Mesenchymal stem cell (in vitro differentiated cells and primary cell): ENCODE results near the gene MAP7D1.

Source experiments
- DNase-seq: peaks from one replicate; pipeline ENCODE4 v3.0.0-alpha.2; 2013
- H2AFZ ChIP-seq: one replicate; pipeline ENCODE4 v1.6.1; 2013; ENCODE audit warnings: low read depth, mild to moderate bottlenecking, control low read depth, inconsistent platforms, low read length, moderate library complexity
- H2AK5ac ChIP-seq: 2 replicates; pipeline ENCODE4 v1.6.1; 2013; ENCODE audit warnings: low read length, moderate library complexity, mild to moderate bottlenecking, inconsistent platforms; ENCODE audit not compliant: severe bottlenecking
- H2BK120ac ChIP-seq: one replicate; pipeline ENCODE4 v1.6.1; 2013; ENCODE audit warnings: low read depth, mild to moderate bottlenecking, inconsistent platforms, low read length, moderate library complexity
- H2BK12ac ChIP-seq, 2 experiments: one replicate each; pipeline ENCODE4 v1.6.1; 2013; ENCODE audit warnings: inconsistent platforms in 2 of 2, low read length in 2 of 2, mild to moderate bottlenecking in 2 of 2, moderate library complexity in 2 of 2, control low read depth in 1 of 2
- H2BK15ac ChIP-seq: one replicate; pipeline ENCODE4 v1.6.1; 2013; ENCODE audit warnings: mild to moderate bottlenecking, low read depth, inconsistent platforms; ENCODE audit not compliant: poor library complexity, severe bottlenecking
- H2BK5ac ChIP-seq: 2 replicates; pipeline ENCODE4 v1.6.1; 2013; ENCODE audit warnings: low read depth, mild to moderate bottlenecking, low read length, control low read depth, inconsistent platforms; ENCODE audit not compliant: poor library complexity, severe bottlenecking
- H3K14ac ChIP-seq, 2 experiments: one replicate each; pipeline ENCODE4 v1.6.1; 2013; ENCODE audit warnings: inconsistent platforms in 2 of 2, low read length in 2 of 2, control low read depth in 1 of 2, mild to moderate bottlenecking in 1 of 2, moderate library complexity in 1 of 2
- H3K18ac ChIP-seq, 2 experiments: one replicate each; pipeline ENCODE4 v1.6.1; 2013; ENCODE audit warnings: inconsistent platforms in 2 of 2, low read length in 2 of 2, control low read depth in 1 of 2, low read depth in 1 of 2, mild to moderate bottlenecking in 1 of 2
- H3K23ac ChIP-seq, 2 experiments: one replicate each; pipeline ENCODE4 v1.6.1; 2013; ENCODE audit warnings: inconsistent platforms in 2 of 2, low read length in 2 of 2, mild to moderate bottlenecking in 2 of 2, moderate library complexity in 2 of 2, control low read depth in 1 of 2
- H3K27ac ChIP-seq: 2 replicates; pipeline ENCODE4 v1.5.1; 2013; ENCODE audit warnings: mild to moderate bottlenecking, moderate library complexity, low read length, control low read depth, inconsistent platforms; ENCODE audit not compliant: poor library complexity, severe bottlenecking
- H3K27me3 ChIP-seq, 2 experiments: 2 replicates each; pipeline versions ENCODE4 v1.6.1 to v1.7.0; 2013; ENCODE audit warnings: low read length in 2 of 2, mild to moderate bottlenecking in 2 of 2, moderate library complexity in 2 of 2, control low read depth in 1 of 2, inconsistent platforms in 1 of 2; ENCODE audit not compliant: control insufficient read depth in 1 of 2, insufficient read depth in 1 of 2
- H3K36me3 ChIP-seq, 2 experiments: 2 replicates each; pipeline versions ENCODE4 v1.6.1 to v1.7.0; 2013; ENCODE audit warnings: low read length in 2 of 2, control low read depth in 1 of 2, inconsistent platforms in 1 of 2, low read depth in 1 of 2, mild to moderate bottlenecking in 1 of 2; ENCODE audit not compliant: insufficient read depth in 2 of 2, control insufficient read depth in 1 of 2
- H3K4ac ChIP-seq, 2 experiments: one replicate each; pipeline ENCODE4 v1.6.1; 2013; ENCODE audit warnings: inconsistent platforms in 2 of 2, low read length in 2 of 2, mild to moderate bottlenecking in 2 of 2, moderate library complexity in 2 of 2, control low read depth in 1 of 2, low read depth in 1 of 2
- H3K4me1 ChIP-seq: 2 replicates; pipeline ENCODE4 v1.6.1; 2013; ENCODE audit warnings: low read depth, low read length, control low read depth; ENCODE audit not compliant: control insufficient read depth, insufficient read depth
- H3K4me2 ChIP-seq: 2 replicates; pipeline ENCODE4 v1.6.1; 2013; ENCODE audit warnings: low read length, mild to moderate bottlenecking, inconsistent platforms; ENCODE audit not compliant: poor library complexity, severe bottlenecking
- H3K4me3 ChIP-seq, 2 experiments: 2 replicates each; pipeline versions ENCODE4 v1.5.1 to v1.7.0; 2013; ENCODE audit warnings: low read length in 2 of 2, mild to moderate bottlenecking in 2 of 2, control low read depth in 1 of 2, low read depth in 1 of 2; ENCODE audit not compliant: insufficient read depth in 1 of 2
- H3K79me1 ChIP-seq: replicated peaks from 2 replicates; pipeline ENCODE4 v1.6.1; 2013; ENCODE audit warnings: mild to moderate bottlenecking, control low read depth, low read length, inconsistent platforms; ENCODE audit not compliant: poor library complexity, severe bottlenecking
- H3K9ac ChIP-seq: 2 replicates; pipeline ENCODE4 v1.7.0; 2013; ENCODE audit warnings: mild to moderate bottlenecking, low read length, moderate library complexity
- H3K9me3 ChIP-seq: 2 replicates; pipeline ENCODE4 v1.7.0; 2013; ENCODE audit warnings: mild to moderate bottlenecking, low read length; ENCODE audit not compliant: control insufficient read depth
- H4K8ac ChIP-seq: one replicate; pipeline ENCODE4 v1.6.1; 2013; ENCODE audit warnings: inconsistent platforms, mild to moderate bottlenecking, low read length, moderate library complexity
- H4K91ac ChIP-seq: one replicate; pipeline ENCODE4 v1.6.1; 2013; ENCODE audit warnings: mild to moderate bottlenecking, low read length, inconsistent platforms
- WGBS: methylation state at CpG from one replicate; pipeline ENCODE4 v1.1.7; 2013; ENCODE audit warnings: mixed read lengths; 5-methylcytosine and 5-hydroxymethylcytosine counted together

Gene MAP7D1

GRCh38 chr1:36208978-36209703 lies 53.2 kb downstream of the MAP7D1 start:
- 74% methylated on average over 4 of the region's 6 CpGs for WGBS

GRCh38 chr1:36211307-36211706 lies 55.3 kb downstream of the MAP7D1 start:
- Histone ChIP-seq H3K27me3 (no peaks in the 10 kb centered on the region), H3K27ac (no peak overlapping the region), H3K79me1 (no peaks in the 10 kb centered on the region), H3K4me2 (no peak overlapping the region), H3K36me3 (no peaks in the 10 kb centered on the region), H4K91ac (no peak overlapping the region), H3K14ac (no peak overlapping the region), H3K9me3 (no peaks in the 10 kb centered on the region), H3K4me3 (no peak overlapping the region), H2BK15ac (no peak overlapping the region), H3K4ac (no peak overlapping the region), H2AFZ (no peak overlapping the region), H2BK12ac (no peak overlapping the region), H4K8ac (no peak overlapping the region), H3K9ac (no peak overlapping the region), H2AK5ac (no peak overlapping the region), H2BK5ac (no peak overlapping the region), H3K4me1 (no peaks in the 10 kb centered on the region), H3K23ac (no peak overlapping the region), H3K18ac (no peak overlapping the region), H2BK120ac (no peak overlapping the region)
- 97% methylated on average over 3 of the region's 3 CpGs for WGBS
- no peak for DNase-seq

More at GRCh38 chr1:36208978-36209703, 53.2 kb downstream of the MAP7D1 start:
- Histone ChIP-seq H3K4ac (no peak overlapping the region), H3K4me1 (no peaks in the 10 kb centered on the region), H3K14ac (no peak overlapping the region), H3K27me3 (no peaks in the 10 kb centered on the region), H2BK120ac (no peak overlapping the region), H3K23ac (no peak overlapping the region), H3K18ac (no peak overlapping the region), H3K9me3 (no peaks in the 10 kb centered on the region), H3K9ac (no peak overlapping the region), H3K4me2 (no peak overlapping the region), H4K8ac (no peak overlapping the region), H3K4me3 (no peak overlapping the region), H3K36me3 (no peaks in the 10 kb centered on the region), H2AK5ac (no peak overlapping the region), H3K27ac (no peak overlapping the region), H2BK15ac (no peak overlapping the region), H2BK5ac (no peak overlapping the region), H2AFZ (no peak overlapping the region), H4K91ac (no peak overlapping the region), H3K79me1 (no peaks in the 10 kb centered on the region), H2BK12ac (no peak overlapping the region)
- peak; percentile 38 for DNase-seq

GRCh38 chr1:36211841-36212240 lies 55.9 kb downstream of the MAP7D1 start:
- DNase-seq = no peak
- H2BK5ac ChIP-seq = no peak overlapping the region
- H3K36me3 ChIP-seq = no peaks in the 10 kb centered on the region
- no peak overlapping the region for H3K4me2 ChIP-seq
- no peak overlapping the region for H2BK12ac ChIP-seq
- no peak overlapping the region for H3K9ac ChIP-seq
- no peak overlapping the region for H4K8ac ChIP-seq
- no peak overlapping the region for H2AFZ ChIP-seq
- H3K27me3 ChIP-seq = no peaks in the 10 kb centered on the region
- no peak overlapping the region for H2BK15ac ChIP-seq
- WGBS = 100% methylated on average over 2 of the region's 2 CpGs
- no peak overlapping the region for H3K4me3 ChIP-seq
- no peak overlapping the region for H3K18ac ChIP-seq
- no peak overlapping the region for H3K14ac ChIP-seq
- H2AK5ac ChIP-seq = no peak overlapping the region
- no peak overlapping the region for H3K4ac ChIP-seq
- no peaks in the 10 kb centered on the region for H3K79me1 ChIP-seq
- no peak overlapping the region for H3K27ac ChIP-seq
- no peak overlapping the region for H2BK120ac ChIP-seq
- no peak overlapping the region for H3K23ac ChIP-seq
- H3K9me3 ChIP-seq = no peaks in the 10 kb centered on the region
- no peak overlapping the region for H4K91ac ChIP-seq
- H3K4me1 ChIP-seq = no peaks in the 10 kb centered on the region

GRCh38 chr1:36212782-36213181 lies 56.8 kb downstream of the MAP7D1 start:
- Histone ChIP-seq H2BK120ac (no peak overlapping the region), H3K4me1 (no peaks in the 10 kb centered on the region), H3K9me3 (no peaks in the 10 kb centered on the region), H3K4ac (no peak overlapping the region), H3K18ac (no peak overlapping the region), H2AK5ac (no peak overlapping the region), H2BK12ac (no peak overlapping the region), H3K9ac (no peak overlapping the region), H3K79me1 (no peaks in the 10 kb centered on the region), H4K91ac (no peak overlapping the region), H2AFZ (no peak overlapping the region), H3K4me3 (no peak overlapping the region), H3K27me3 (no peaks in the 10 kb centered on the region), H3K14ac (no peak overlapping the region), H2BK5ac (no peak overlapping the region), H3K4me2 (no peak overlapping the region), H3K23ac (no peak overlapping the region), H4K8ac (no peak overlapping the region), H2BK15ac (no peak overlapping the region), H3K36me3 (no peaks in the 10 kb centered on the region), H3K27ac (no peak overlapping the region)
- 89% methylated on average over 2 of the region's 2 CpGs for WGBS
- DNase-seq = no peak
